ENCODE data around the gene CIC. TPM values are rescaled to one million over a fixed set of nuclear protein-coding genes. Genes with fewer than 3 reads are reported as not detected.

Gene CIC
- total and polyA plus RNA-seq, 10 of the 15 experiments (the other 5 are each of a cell fraction or from before 2014, with no cell fraction given) = 0.18 to 50.6 (median 7.1) TPM

DNA sequence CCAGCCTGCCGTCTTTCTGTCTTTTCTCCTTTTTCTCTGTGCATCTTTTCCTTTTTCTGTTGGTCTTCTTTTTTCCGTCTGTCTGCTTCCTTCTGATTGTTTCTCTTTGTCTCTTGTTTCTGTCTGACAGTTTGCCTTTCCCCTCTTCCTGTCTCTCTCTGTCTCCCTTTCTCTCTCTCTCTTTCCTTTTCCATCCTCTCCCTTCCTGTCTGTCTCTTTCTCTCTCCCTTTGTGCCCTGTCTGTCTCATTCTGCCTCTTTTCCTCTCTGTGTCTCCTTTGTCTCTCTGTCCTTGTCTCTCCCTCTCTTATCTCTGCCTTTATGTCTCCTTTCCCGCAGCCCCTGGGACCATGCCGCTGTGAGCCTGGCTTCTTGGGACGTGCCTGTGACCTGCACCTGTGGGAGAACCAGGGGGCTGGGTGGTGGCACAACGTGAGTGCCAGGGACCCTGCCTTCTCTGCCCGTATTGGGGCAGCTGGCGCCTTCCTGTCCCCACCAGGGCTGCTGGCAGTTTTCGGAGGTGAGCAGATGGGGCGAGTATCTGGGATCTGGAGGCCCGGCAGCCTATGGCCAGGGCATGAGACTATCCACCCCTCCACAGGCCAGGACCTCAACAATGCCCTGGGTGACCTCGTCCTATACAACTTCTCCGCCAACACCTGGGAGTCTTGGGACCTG, 65.8 kb downstream of the CIC start (continued):
- TF ChIP-seq ELK1 (IDR thresholded peaks at IDR 0.05; ENCODE audit: low read depth, low read length) (no peak), NFXL1 (IDR thresholded peaks at IDR 0.05; ENCODE audit: borderline replicate concordance) (no peak)

- no peaks in the 10 kb centered on the region for H3K79me2 ChIP-seq (ENCODE audit: control insufficient read depth, insufficient read depth, low read length)
- peaks cover 0 to 3% of the 10 kb centered on the region in 2 experiments; a peak in 3 of 4 replicates for H3K36me3 ChIP-seq (ENCODE audit: control insufficient read depth in 2 of 2, insufficient read depth in 2 of 2, low read length in 1 of 2)
- in situ Hi-C loops (cut with MboI) (no loop called here), intact Hi-C loops (cut with micrococcal nuclease; ENCODE audit: unreplicated experiment) (no loop called here)
- RAD21 ChIA-PET (ENCODE audit: unreplicated experiment) = no interaction called here
- H3K27me3 ChIP-seq (replicated peaks in 1 of 2; ENCODE audit: control insufficient read depth in 2 of 2, insufficient read depth in 2 of 2, low read length in 1 of 2) = no peaks in the 10 kb centered on the region
- SMC1A ChIA-PET (ENCODE audit: uncharacterized antibody, unreplicated experiment) = no interaction called here
- POLR2A ChIA-PET = no interaction called here
- H4K20me1 ChIP-seq (ENCODE audit: control insufficient read depth, insufficient read depth) = no peaks in the 10 kb centered on the region
- WGBS (ENCODE audit: insufficient coverage, insufficient replicate concordance, low lambda C conversion rate, missing lambda C conversion rate) = 69% methylated on average over 7 of the region's 7 CpGs
- FAIRE-seq = no peak
- H3K27ac ChIP-seq (ENCODE audit: control insufficient read depth, insufficient read depth) = no peak overlapping the region
- no peak for ATAC-seq
- BruUV-seq (replicated peaks) = no TSS peak
- H3K4me2 ChIP-seq (ENCODE audit: control insufficient read depth, insufficient read depth) = no peak overlapping the region
- no peaks in the 10 kb centered on the region for H3K9me3 ChIP-seq (replicated peaks; ENCODE audit: control insufficient read depth, insufficient read depth, low read length)
- no peak overlapping the region for H3K9ac ChIP-seq (ENCODE audit: control insufficient read depth, insufficient read depth, low read length)
- DNase-seq (ENCODE audit: low read depth, low spot score) = no peak
- H3K4me1 ChIP-seq (ENCODE audit: control insufficient read depth, insufficient read depth, low read length) = no peaks in the 10 kb centered on the region
- H2AFZ ChIP-seq (ENCODE audit: control insufficient read depth, low read depth, low read length) = no peak overlapping the region
- H3K4me3 ChIP-seq = no peak overlapping the region
- CTCF ChIA-PET = no interaction called here
- TF ChIP-seq USF1 (IDR thresholded peaks at IDR 0.05; ENCODE audit: borderline replicate concordance, extremely low read length, insufficient read depth, low read depth, low read length) (no peak), KAT2A (conservative IDR thresholded peaks at IDR 0.05; ENCODE audit: control insufficient read depth, low read depth, low read length) (no peak), HCFC1 (IDR thresholded peaks at IDR 0.05; ENCODE audit: low read length) (no peak), NFYA (IDR thresholded peaks at IDR 0.05; ENCODE audit: borderline replicate concordance, low read depth, low read length) (no peak), CREM (IDR thresholded peaks at IDR 0.05; ENCODE audit: low read depth) (no peak), KDM1A (IDR thresholded peaks at IDR 0.05; ENCODE audit: borderline replicate concordance) (no peak), EP300 (IDR thresholded peaks at IDR 0.05; ENCODE audit: borderline replicate concordance in 1 of 2, control insufficient read depth in 1 of 2, low read depth in 2 of 2, low read length in 2 of 2) (no peak), POLR2AphosphoS2 (IDR thresholded peaks at IDR 0.05; ENCODE audit: low read depth, low read length) (no peak), RB1 (IDR thresholded peaks at IDR 0.05; ENCODE audit: borderline replicate concordance) (no peak), BRCA1 (IDR thresholded peaks at IDR 0.05; ENCODE audit: low read depth, low read length) (no peak), PML (IDR thresholded peaks at IDR 0.05; ENCODE audit: low read length) (no peak), SREBF1 (IDR thresholded peaks at IDR 0.05; ENCODE audit: low read length) (no peak), ATF7 (IDR thresholded peaks at IDR 0.05; ENCODE audit: low read depth) (no peak)
- TF ChIP-seq, protein P1, sequence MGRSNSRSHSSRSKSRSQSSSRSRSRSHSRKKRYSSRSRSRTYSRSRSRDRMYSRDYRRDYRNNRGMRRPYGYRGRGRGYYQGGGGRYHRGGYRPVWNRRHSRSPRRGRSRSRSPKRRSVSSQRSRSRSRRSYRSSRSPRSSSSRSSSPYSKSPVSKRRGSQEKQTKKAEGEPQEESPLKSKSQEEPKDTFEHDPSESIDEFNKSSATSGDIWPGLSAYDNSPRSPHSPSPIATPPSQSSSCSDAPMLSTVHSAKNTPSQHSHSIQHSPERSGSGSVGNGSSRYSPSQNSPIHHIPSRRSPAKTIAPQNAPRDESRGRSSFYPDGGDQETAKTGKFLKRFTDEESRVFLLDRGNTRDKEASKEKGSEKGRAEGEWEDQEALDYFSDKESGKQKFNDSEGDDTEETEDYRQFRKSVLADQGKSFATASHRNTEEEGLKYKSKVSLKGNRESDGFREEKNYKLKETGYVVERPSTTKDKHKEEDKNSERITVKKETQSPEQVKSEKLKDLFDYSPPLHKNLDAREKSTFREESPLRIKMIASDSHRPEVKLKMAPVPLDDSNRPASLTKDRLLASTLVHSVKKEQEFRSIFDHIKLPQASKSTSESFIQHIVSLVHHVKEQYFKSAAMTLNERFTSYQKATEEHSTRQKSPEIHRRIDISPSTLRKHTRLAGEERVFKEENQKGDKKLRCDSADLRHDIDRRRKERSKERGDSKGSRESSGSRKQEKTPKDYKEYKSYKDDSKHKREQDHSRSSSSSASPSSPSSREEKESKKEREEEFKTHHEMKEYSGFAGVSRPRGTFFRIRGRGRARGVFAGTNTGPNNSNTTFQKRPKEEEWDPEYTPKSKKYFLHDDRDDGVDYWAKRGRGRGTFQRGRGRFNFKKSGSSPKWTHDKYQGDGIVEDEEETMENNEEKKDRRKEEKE (IDR thresholded peaks at IDR 0.05) = no peak
- TF ChIP-seq, protein P2, sequence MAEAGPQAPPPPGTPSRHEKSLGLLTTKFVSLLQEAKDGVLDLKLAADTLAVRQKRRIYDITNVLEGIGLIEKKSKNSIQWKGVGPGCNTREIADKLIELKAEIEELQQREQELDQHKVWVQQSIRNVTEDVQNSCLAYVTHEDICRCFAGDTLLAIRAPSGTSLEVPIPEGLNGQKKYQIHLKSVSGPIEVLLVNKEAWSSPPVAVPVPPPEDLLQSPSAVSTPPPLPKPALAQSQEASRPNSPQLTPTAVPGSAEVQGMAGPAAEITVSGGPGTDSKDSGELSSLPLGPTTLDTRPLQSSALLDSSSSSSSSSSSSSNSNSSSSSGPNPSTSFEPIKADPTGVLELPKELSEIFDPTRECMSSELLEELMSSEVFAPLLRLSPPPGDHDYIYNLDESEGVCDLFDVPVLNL (IDR thresholded peaks at IDR 0.05; ENCODE audit: low read depth, low read length) = no peak
Observed at GRCh38 chr19:42335374-42335936, 66.4 kb downstream of the CIC start.

Data from GM12878 (cell line).